A549 (cell line): Measurements from ENCODE around the gene GBF1. TPM values are rescaled to one million over a fixed set of nuclear protein-coding genes. Genes with fewer than 3 reads are reported as not detected.
A peak's percentile ranks its signal among the peaks of the same experiment; 100 is the strongest.

Experiments used
- ATAC-seq, 2 experiments: fragments of 200-7000 bp in 1 of 2; fragments of >200 bp in 1 of 2; cut with Nextera tagmentation in 1 of 2; cut with Tn5 transposase in 1 of 2; 3 replicates each; pipeline versions ENCODE4 v1.8.0 to v1.9.1; 2018 to 2020; ENCODE audit warnings: mild to moderate bottlenecking in 1 of 2, moderate library complexity in 1 of 2
- CTCF ChIA-PET: fragments of 300-600 bp; sonication (Branson Sonifier 250); formaldehyde crosslinking; extraction: SDS; loops from one replicate; lab custom pipeline; 2021; ENCODE audit warnings: antibody characterized with exemption, inconsistent platforms; lab: Yijun Ruan, JAX
- POLR2A ChIA-PET: fragments of 350-600 bp; formaldehyde crosslinking; extraction: SDS; loops from one replicate; lab custom pipeline; 2021; ENCODE audit warnings: antibody characterized with exemption, inconsistent platforms; lab: Yijun Ruan, JAX
- DNase-seq, 2 experiments: peaks; one replicate each; pipeline versions ENCODE4 v3.0.0 to v3.0.0-alpha.2; 2011 to 2016; ENCODE audit warnings: low read depth in 1 of 2, low spot score in 1 of 2
- FAIRE-seq: peaks from 2 replicates; lab custom pipeline; 2011; peaks lifted over from hg19 to GRCh38; lab: Jason Lieb, UNC
- H3K27ac ChIP-seq, 2 experiments: fragments of >200 bp; sonication (Bioruptor Twin); formaldehyde crosslinking; 3 replicates each; pipeline ENCODE4 v1.5.1; 2016 to 2017
- H3K4me1 ChIP-seq: fragments of >200 bp; sonication (Bioruptor Twin); formaldehyde crosslinking; 3 replicates; pipeline ENCODE4 v1.6.1; 2016
- H3K4me2 ChIP-seq: fragments of >200 bp; sonication (Bioruptor Twin); formaldehyde crosslinking; 3 replicates; pipeline ENCODE4 v1.6.1; 2016
- H3K4me3 ChIP-seq: fragments of >200 bp; sonication (Bioruptor Twin); formaldehyde crosslinking; 3 replicates; pipeline ENCODE4 v1.5.1; 2016
- H3K9me3 ChIP-seq: fragments of >200 bp; sonication (Bioruptor Twin); formaldehyde crosslinking; 3 replicates; pipeline ENCODE4 v1.6.1; 2016
- ATOH8 ChIP-seq: fragments of 250-450 bp; sonication (Bioruptor Pico); IDR thresholded peaks from 2 replicates; pipeline ENCODE4 v1.5.0; 2020; ENCODE audit warnings: low read depth, mild to moderate bottlenecking, moderate library complexity
- BCL3 ChIP-seq: fragments of >200 bp; sonication (Bioruptor Twin); formaldehyde crosslinking; IDR thresholded peaks from 3 replicates; pipeline ENCODE4 v1.6.1; 2016
- CHD2 ChIP-seq: fragments of 150-350 bp; IDR thresholded peaks from 2 replicates; pipeline ENCODE4 v1.6.1; 2014; ENCODE audit warnings: low read length; ENCODE audit not compliant: partially characterized antibody
- CTCF ChIP-seq: fragments of >200 bp; sonication (Bioruptor Twin); formaldehyde crosslinking; IDR thresholded peaks from 3 replicates; pipeline ENCODE4 v1.5.1; 2016
- EHMT2 ChIP-seq: fragments of 200-600 bp; sonication (generic); IDR thresholded peaks from 2 replicates; pipeline ENCODE4 v1.6.1; 2016; ENCODE audit warnings: antibody characterized with exemption, low read depth, mild to moderate bottlenecking, moderate library complexity
- GATA3 ChIP-seq: IDR thresholded peaks from 2 replicates; pipeline ENCODE4 v1.6.1; 2012; ENCODE audit warnings: borderline replicate concordance
- HDAC2 ChIP-seq: fragments of 200-600 bp; sonication (generic); IDR thresholded peaks from 2 replicates; pipeline ENCODE4 v1.6.1; 2016
- HOXA7 ChIP-seq: fragments of 250-450 bp; sonication (Bioruptor Pico); IDR thresholded peaks from 2 replicates; pipeline ENCODE4 v1.5.0; 2020; ENCODE audit warnings: mild to moderate bottlenecking, moderate library complexity
- MAFK ChIP-seq: fragments of 450-650 bp; IDR thresholded peaks from 2 replicates; pipeline ENCODE4 v1.6.1; 2014; ENCODE audit not compliant: partially characterized antibody
- MAZ ChIP-seq: fragments of 150-350 bp; IDR thresholded peaks from 2 replicates; pipeline ENCODE4 v1.6.1; 2014; ENCODE audit warnings: antibody characterized with exemption, low read depth, low read length, borderline replicate concordance
- MYC ChIP-seq: IDR thresholded peaks from 2 replicates; pipeline ENCODE4 v1.6.1; 2012; ENCODE audit warnings: mild to moderate bottlenecking, inconsistent platforms, low read length, improper control_type of control experiment, borderline replicate concordance
- NFE2L2 ChIP-seq: fragments of 150-350 bp; conservative IDR thresholded peaks from 2 replicates; pipeline ENCODE4 v1.6.1; 2014; ENCODE audit warnings: low read length
- NR3C1 ChIP-seq: fragments of >200 bp; sonication (Bioruptor Twin); formaldehyde crosslinking; IDR thresholded peaks from 3 replicates; pipeline ENCODE4 v1.6.1; 2017
- POLR2A ChIP-seq: IDR thresholded peaks from 2 replicates; pipeline ENCODE4 v1.6.1; 2012; ENCODE audit warnings: mild to moderate bottlenecking, low read length
- RARB ChIP-seq: fragments of 250-450 bp; sonication (Bioruptor Pico); IDR thresholded peaks from 2 replicates; pipeline ENCODE4 v1.8.0; 2021; ENCODE audit warnings: mild to moderate bottlenecking, moderate library complexity
- REST ChIP-seq: fragments of 200-600 bp; sonication (generic); IDR thresholded peaks from 2 replicates; pipeline ENCODE4 v1.6.1; 2016; ENCODE audit warnings: antibody characterized with exemption, mild to moderate bottlenecking, moderate library complexity
- SMC3 ChIP-seq: fragments of >200 bp; sonication (Bioruptor Twin); formaldehyde crosslinking; IDR thresholded peaks from 3 replicates; pipeline ENCODE4 v1.6.1; 2018; ENCODE audit warnings: inconsistent platforms
- ZSCAN20 ChIP-seq: fragments of 250-450 bp; sonication (Bioruptor Pico); IDR thresholded peaks from 2 replicates; pipeline ENCODE4 v1.8.0; 2022; ENCODE audit warnings: mild to moderate bottlenecking, moderate library complexity
- WGBS: methylation state at CpG from one replicate; pipeline ENCODE4 v1.1.6; 2017; ENCODE audit errors: missing lambda C conversion rate; 5-methylcytosine and 5-hydroxymethylcytosine counted together
- polyA plus RNA-seq, 4 experiments: library from polyadenylated mRNA; depleted of rRNA in 3 of 4; stranded (reverse); fragments of >200 nt; fragmentation: RNase III in 1 of 4; extraction: RNeasy Plus Mini Kit Qiagen cat#74134 plus additional on column Dnase treatment in 1 of 4; gene quantifications; 2 replicates in 3 of 4; 3 replicates in 1 of 4; pipeline ENCODE4 v1.2.3, GENCODE V29; 2011 to 2017

The GBF1 gene
- polyA plus RNA-seq, 2 of the 4 experiments (the other 2 are of a cell fraction) = 20.4 to 21.3 TPM

GRCh38 chr10:102225646-102226541 lies 19.4 kb upstream of the GBF1 start, which contains the start of gene ELOVL3 (continued):
- TF ChIP-seq REST (no peak), SMC3 (no peak), HDAC2 (no peak), CHD2 (no peak), CTCF (no peak), HOXA7 (CRISPR knock-in tag) (no peak), EHMT2 (no peak), MAZ (no peak)
- TF ChIP-seq, all 56 proteins: peak for 8

- POLR2A ChIA-PET = interaction anchor here (0.6 to 1.3 kb wide), 2 partner anchors 20 to 57 kb away, joined by 3 to 4 read pairs; no protein-coding TSS in a partner anchor
- peak overlapping the region; percentile 36 for H3K4me3 ChIP-seq
- FAIRE-seq = no peak
Observed at GRCh38 chr10:102226542-102226870, 18.8 kb upstream of the GBF1 start.

More at GRCh38 chr10:102226542-102226870, 18.8 kb upstream of the GBF1 start:
- CTCF ChIA-PET = interaction anchor here (0.6 to 24.2 kb wide), 10 partner anchors 15 to 460 kb away, joined by 3 to 886 read pairs (median 114); partner anchors contain the start of genes FBXL15, NFKB2 and PITX3
- H3K9me3 ChIP-seq = no peaks in the 10 kb centered on the region
- no peak for DNase-seq
- H3K4me1 ChIP-seq = peaks cover 23% of the 10 kb centered on the region
- peak overlapping the region in 1 of 2 experiments; percentile 27; a peak in 1 of 6 replicates for H3K27ac ChIP-seq
- ATAC-seq = no peak
- peak overlapping the region; percentile 95 for H3K4me2 ChIP-seq
- no peak for TF ChIP-seq MYC
- no peak for TF ChIP-seq NR3C1
- TF ChIP-seq POLR2A = no peak
- no peak for TF ChIP-seq GATA3
- TF ChIP-seq NFE2L2 = no peak
- TF ChIP-seq MAFK = no peak
- TF ChIP-seq RARB (CRISPR knock-in tag) = no peak
- TF ChIP-seq HDAC2 = no peak
- no peak for TF ChIP-seq BCL3
- TF ChIP-seq ATOH8 (CRISPR knock-in tag) = no peak
- no peak for TF ChIP-seq ZSCAN20 (CRISPR knock-in tag)
- 54% methylated on average over 8 of the region's 8 CpGs for WGBS
